ENCODE data around the gene ITPK1. TPM values are rescaled to one million over a fixed set of nuclear protein-coding genes. Genes with fewer than 3 reads are reported as not detected.
"Not testable (repeated sequence)": the region's sequence is repeated elsewhere in the genome, so short reads cannot be mapped to it uniquely, and the experiment has no call there.

The ITPK1 gene
- polyA plus RNA-seq, 1 donor from 2014 or later = 43.1 TPM

DNA sequence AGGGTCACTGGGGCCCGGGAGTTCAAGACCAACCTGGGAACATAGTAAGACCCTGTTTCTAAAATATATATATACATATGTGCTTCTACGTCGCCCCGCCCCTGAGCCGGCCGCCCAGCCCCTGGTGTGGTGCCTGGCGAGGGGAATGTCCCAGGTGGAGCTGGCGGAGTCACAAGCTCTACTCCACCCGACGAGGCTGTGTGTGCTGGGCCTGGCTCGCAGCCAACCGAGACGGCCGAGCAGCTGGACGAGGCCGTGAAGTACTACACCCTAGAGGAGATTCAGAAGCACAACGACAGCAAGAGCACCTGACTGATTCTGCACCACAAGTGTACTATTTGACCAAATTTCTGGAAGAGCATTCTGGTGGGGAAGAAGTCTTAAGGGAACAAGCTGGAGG lies 22.1 kb upstream of the ITPK1 start:
- Mint-ChIP-seq H3K36me3 (no peaks in the 10 kb centered on the region), H3K27ac (no peak overlapping the region), H3K4me1 (peaks cover 4 to 6% (median 5%) of the 10 kb centered on the region in 3 donors), H3K4me3 (no peak overlapping the region), H3K27me3 (no peaks in the 10 kb centered on the region), H3K9me3 (no peaks in the 10 kb centered on the region)

- not testable (repeated sequence) for H3K4me3 Mint-ChIP-seq, H3K36me3 Mint-ChIP-seq, H3K4me1 Mint-ChIP-seq
Observed at GRCh38 chr14:93136508-93136907, 20.8 kb upstream of the ITPK1 start.

DNA sequence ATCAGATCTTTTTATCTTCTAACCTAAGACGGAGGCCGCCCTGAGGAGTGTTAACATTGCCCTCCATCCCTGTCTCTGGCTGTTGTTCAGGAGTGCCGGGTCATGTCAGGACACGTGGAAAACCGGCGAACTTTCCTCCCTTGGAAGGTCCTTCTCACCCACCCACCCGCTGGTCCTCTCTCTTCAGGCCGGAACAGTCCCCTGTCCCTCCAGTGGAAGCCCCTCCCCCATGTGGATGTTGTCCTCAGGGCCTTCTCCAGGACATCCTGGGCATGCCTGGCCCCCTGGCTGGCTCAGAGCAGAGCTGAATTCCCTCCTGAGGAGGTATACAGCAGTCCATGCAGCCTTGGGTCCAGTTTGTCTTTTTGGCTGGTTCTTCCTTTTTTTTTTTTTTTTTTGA lies 20.3 kb upstream of the ITPK1 start:
- no peaks in the 10 kb centered on the region for H3K9me3 Mint-ChIP-seq
- no peaks in the 10 kb centered on the region for H3K36me3 Mint-ChIP-seq
- H3K27ac Mint-ChIP-seq = no peak overlapping the region
- no peak overlapping the region for H3K4me3 Mint-ChIP-seq
- no peaks in the 10 kb centered on the region for H3K27me3 Mint-ChIP-seq
- peaks cover 4 to 6% (median 5%) of the 10 kb centered on the region in 3 donors for H3K4me1 Mint-ChIP-seq

More at GRCh38 chr14:93136508-93136907, 20.8 kb upstream of the ITPK1 start:
- H3K9me3 Mint-ChIP-seq, H3K27ac Mint-ChIP-seq, H3K27me3 Mint-ChIP-seq: not testable (repeated sequence)

DNA sequence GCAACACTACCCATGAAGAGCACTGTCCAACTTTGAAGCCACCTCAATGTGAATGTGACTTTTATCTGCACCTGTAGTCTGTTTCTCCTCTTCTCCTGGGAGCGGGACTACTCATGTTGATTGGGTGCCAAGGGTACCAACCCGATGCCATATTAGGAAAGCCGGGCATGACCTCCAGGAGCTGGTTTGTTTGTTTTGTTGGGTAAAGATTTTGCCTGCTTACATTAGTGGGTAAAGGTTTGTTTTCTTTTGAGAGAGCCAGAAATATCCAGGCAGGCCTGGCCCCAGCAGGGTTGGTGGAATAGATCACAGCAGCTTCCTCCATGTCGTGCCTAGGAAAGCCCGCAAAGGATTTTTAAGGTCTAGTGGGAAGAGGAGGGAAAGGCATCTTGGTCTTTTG lies 19.7 kb upstream of the ITPK1 start:
- peaks cover 4 to 6% (median 5%) of the 10 kb centered on the region in 3 donors for H3K4me1 Mint-ChIP-seq
- no peaks in the 10 kb centered on the region for H3K27me3 Mint-ChIP-seq
- H3K9me3 Mint-ChIP-seq = no peaks in the 10 kb centered on the region
- no peak overlapping the region for H3K4me3 Mint-ChIP-seq
- no peak overlapping the region for H3K27ac Mint-ChIP-seq
- peaks cover 2% of the 10 kb centered on the region for H3K36me3 Mint-ChIP-seq

DNA sequence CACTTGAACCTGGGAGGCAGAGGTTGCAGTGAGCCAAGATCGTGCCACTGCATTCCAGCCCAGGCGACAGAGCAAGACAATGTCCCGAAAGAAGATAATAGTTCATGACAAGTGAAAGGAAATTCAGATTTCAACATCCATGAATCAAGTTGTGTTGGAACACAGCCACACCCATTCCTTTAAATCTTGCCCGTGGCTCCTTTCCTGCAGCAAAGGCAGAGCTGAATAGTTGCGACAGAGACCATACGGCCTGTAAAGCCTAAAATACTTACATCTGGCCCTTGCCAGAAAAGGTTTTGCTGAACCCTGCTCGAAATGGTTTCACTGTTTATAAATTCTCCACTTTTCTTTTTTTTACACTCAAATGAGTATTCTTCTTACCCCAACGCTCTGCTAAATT lies 17.7 kb upstream of the ITPK1 start:
- H3K4me3 Mint-ChIP-seq = no peak overlapping the region
- H3K4me1 Mint-ChIP-seq = peaks cover 0 to 2% (median 0%) of the 10 kb centered on the region in 3 donors
- no peak overlapping the region for H3K27ac Mint-ChIP-seq
- H3K27me3 Mint-ChIP-seq = no peaks in the 10 kb centered on the region
- peaks cover 2% of the 10 kb centered on the region for H3K36me3 Mint-ChIP-seq
- H3K9me3 Mint-ChIP-seq = no peaks in the 10 kb centered on the region

DNA sequence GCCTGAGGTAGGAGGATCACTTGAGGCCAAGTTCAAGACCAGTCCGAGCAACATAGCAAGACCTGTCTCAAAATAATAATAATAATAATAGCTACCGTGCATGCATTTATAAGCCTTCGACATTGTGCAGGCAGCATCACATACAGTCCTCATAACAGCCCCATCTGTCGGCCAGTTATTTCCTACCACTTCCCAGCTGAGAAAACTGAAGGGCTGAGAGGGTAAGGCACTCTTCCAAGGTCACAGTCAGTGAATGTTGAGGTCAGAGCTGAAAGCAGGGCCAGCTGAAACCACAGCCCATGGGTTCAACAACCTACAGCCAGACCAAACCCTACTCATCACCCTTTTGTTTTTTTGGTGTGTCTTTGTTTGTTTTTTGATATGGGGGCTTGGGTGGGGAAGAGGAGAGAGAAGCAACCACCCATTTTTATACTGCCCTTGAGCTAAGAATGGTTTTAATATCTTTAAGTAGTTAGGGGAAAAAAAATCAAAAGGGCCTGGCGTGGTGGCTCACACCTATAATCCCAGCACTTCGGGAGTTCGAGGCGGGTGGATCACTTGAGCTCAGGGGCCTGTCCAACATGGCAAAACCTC lies 16.8 kb upstream of the ITPK1 start:
- H3K9me3 Mint-ChIP-seq = no peaks in the 10 kb centered on the region
- no peaks in the 10 kb centered on the region for H3K27me3 Mint-ChIP-seq
- H3K27ac Mint-ChIP-seq = no peak overlapping the region
- no peak overlapping the region for H3K4me3 Mint-ChIP-seq
- H3K4me1 Mint-ChIP-seq = peaks cover 0 to 2% (median 0%) of the 10 kb centered on the region in 3 donors
- H3K36me3 Mint-ChIP-seq = peaks cover 2% of the 10 kb centered on the region

DNA sequence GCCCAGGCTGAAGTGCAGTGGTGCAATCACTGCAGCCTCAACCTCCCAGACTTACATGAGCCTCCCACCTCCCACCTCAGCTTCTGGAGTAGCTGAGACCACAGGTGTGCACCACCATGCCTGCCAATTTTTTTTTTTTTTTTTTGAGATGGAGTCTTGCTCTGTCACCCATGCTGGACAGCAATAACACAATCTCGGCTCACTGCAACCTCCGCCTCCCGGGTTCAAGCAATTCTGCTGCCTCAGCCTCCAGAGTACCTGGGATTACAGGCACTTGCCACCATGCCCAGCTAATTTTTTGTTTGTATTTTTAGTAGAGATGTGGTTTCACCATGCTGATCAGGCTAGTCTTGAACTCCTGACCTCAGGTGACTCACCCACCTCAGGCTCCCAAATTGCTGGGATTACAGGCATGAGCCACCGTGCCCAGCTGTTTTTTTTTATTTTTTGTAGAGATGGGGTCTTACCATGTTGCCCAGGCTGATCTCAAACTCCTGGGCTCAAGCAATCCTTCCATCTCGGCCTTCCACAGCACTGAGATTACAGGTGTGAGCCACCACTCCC lies 15.6 kb upstream of the ITPK1 start:
- H3K9me3 Mint-ChIP-seq, H3K27me3 Mint-ChIP-seq, H3K4me3 Mint-ChIP-seq, H3K36me3 Mint-ChIP-seq, H3K4me1 Mint-ChIP-seq, H3K27ac Mint-ChIP-seq: not testable (repeated sequence)

GRCh38 chr14:93128725-93129459 lies 13.2 kb upstream of the ITPK1 start:
- no peaks in the 10 kb centered on the region for H3K9me3 Mint-ChIP-seq
- peak overlapping the region in 1 of 3 donors; percentile 77 for H3K27ac Mint-ChIP-seq
- peaks cover 2% of the 10 kb centered on the region for H3K36me3 Mint-ChIP-seq
- no peak overlapping the region for H3K4me3 Mint-ChIP-seq
- no peaks in the 10 kb centered on the region for H3K27me3 Mint-ChIP-seq
- peaks cover 0 to 2% (median 0%) of the 10 kb centered on the region in 3 donors for H3K4me1 Mint-ChIP-seq

- Mint-ChIP-seq H3K4me3 (no peak overlapping the region), H3K4me1 (no peaks in the 10 kb centered on the region), H3K9me3 (no peaks in the 10 kb centered on the region), H3K36me3 (peaks cover 2% of the 10 kb centered on the region), H3K27ac (no peak overlapping the region), H3K27me3 (no peaks in the 10 kb centered on the region)
Observed at GRCh38 chr14:93126111-93126510, 10.4 kb upstream of the ITPK1 start.

DNA sequence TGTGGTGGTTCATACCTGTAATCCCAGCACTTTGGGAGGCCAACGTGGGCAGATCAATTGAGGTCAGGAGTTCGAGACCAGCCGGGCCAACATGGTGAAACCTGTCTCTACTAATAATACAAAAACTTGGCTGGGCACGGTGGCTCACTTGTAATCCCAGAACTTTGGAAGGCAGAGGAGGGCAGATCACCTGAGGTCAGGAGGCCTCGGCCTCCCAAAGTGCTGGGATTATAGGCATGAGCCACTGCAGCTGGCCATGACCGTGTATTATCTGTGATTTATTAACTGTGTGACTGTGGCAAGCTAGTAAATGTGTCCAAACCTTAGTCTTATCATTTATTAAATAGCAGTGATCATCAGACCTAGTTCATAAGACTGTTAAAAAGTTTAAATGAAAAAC lies 7.1 kb upstream of the ITPK1 start:
- peaks cover 0 to 1% (median 0%) of the 10 kb centered on the region in 3 donors for H3K4me1 Mint-ChIP-seq
- H3K9me3 Mint-ChIP-seq = no peaks in the 10 kb centered on the region
- H3K36me3 Mint-ChIP-seq = no peaks in the 10 kb centered on the region
- H3K27me3 Mint-ChIP-seq = no peaks in the 10 kb centered on the region
- no peak overlapping the region for H3K27ac Mint-ChIP-seq
- no peak overlapping the region for H3K4me3 Mint-ChIP-seq

- Mint-ChIP-seq H3K27ac (peak overlapping the region in 1 of 3 donors; percentile 58), H3K4me1 (peaks cover 0 to 5% (median 2%) of the 10 kb centered on the region in 3 donors), H3K9me3 (no peaks in the 10 kb centered on the region), H3K27me3 (no peaks in the 10 kb centered on the region), H3K36me3 (no peaks in the 10 kb centered on the region), H3K4me3 (peak overlapping the region in 1 of 4 donors; percentile 62)
Observed at GRCh38 chr14:93121030-93121834, 5.5 kb upstream of the ITPK1 start.

- H3K4me3 Mint-ChIP-seq = peak overlapping the region in 1 of 4 donors; percentile 62
- H3K4me1 Mint-ChIP-seq = peaks cover 0 to 5% (median 2%) of the 10 kb centered on the region in 3 donors
- no peak overlapping the region for H3K27ac Mint-ChIP-seq
- no peaks in the 10 kb centered on the region for H3K27me3 Mint-ChIP-seq
- H3K9me3 Mint-ChIP-seq = no peaks in the 10 kb centered on the region
- no peaks in the 10 kb centered on the region for H3K36me3 Mint-ChIP-seq
Observed at GRCh38 chr14:93120517-93120916, 4.8 kb upstream of the ITPK1 start.

GRCh38 chr14:93116676-93117200 lies 1.0 kb upstream of the ITPK1 start:
- no peaks in the 10 kb centered on the region for H3K36me3 Mint-ChIP-seq
- no peaks in the 10 kb centered on the region for H3K27me3 Mint-ChIP-seq
- H3K27ac Mint-ChIP-seq = peak overlapping the region; percentile 59 to 92 (median 70)
- H3K4me3 Mint-ChIP-seq = peak overlapping the region; percentile 79 to 89 (median 81)
- no peaks in the 10 kb centered on the region for H3K9me3 Mint-ChIP-seq
- H3K4me1 Mint-ChIP-seq = peaks cover 19 to 25% (median 21%) of the 10 kb centered on the region in 3 donors

GRCh38 chr14:93115069-93115820 lies 480 bp downstream of the ITPK1 start:
- Mint-ChIP-seq H3K27ac (peak overlapping the region in 2 of 3 donors; percentile 82 to 84), H3K27me3 (no peaks in the 10 kb centered on the region), H3K36me3 (no peaks in the 10 kb centered on the region), H3K4me1 (peaks cover 19 to 25% (median 22%) of the 10 kb centered on the region in 3 donors), H3K4me3 (peak overlapping the region; percentile 76 to 97 (median 92)), H3K9me3 (no peaks in the 10 kb centered on the region)

All from IgD-negative memory B cell (primary cell).